ENCODE results near the gene CCDC122. TPM values are rescaled to one million over a fixed set of nuclear protein-coding genes. Genes with fewer than 3 reads are reported as not detected.
A peak's percentile ranks its signal among the peaks of the same experiment; 100 is the strongest.

Gene CCDC122
- total RNA-seq, 1 experiment from 2014 or later: 7.9 TPM

DNA sequence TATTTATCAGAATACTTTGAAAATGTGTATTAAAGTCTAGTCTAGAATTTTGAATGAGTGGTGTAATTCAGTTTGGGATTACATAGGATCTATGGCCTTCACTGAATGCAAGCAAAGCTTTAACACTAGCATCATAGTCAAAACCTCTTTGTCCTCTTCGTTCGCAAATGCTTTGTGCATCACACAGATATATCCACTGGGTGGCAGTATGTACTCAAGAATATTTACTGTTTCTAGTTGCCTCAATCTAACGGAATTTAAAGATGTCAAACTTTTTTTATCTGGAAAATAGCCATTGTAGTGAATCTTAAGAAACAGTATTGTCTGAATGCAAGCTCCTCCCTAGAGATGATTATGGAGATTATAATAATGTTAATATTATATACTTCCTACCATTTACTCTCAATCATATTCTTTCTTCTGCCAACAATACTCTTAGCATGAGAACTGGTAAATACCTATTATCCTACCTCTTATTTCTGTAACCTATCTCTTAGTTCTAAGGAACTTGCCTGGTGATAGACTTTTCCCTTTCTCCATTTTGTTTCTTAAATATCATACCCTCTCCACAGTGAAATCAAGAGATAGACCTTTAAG lies 26.0 kb upstream of the CCDC122 start:
- no peaks in the 10 kb centered on the region for H3K79me2 ChIP-seq (ENCODE audit: low read depth)
- 0 out of 2 replicates have a peak, but pooled peaks cover 10% of the 10 kb centered on the region for H3F3A ChIP-seq (ENCODE audit: insufficient read depth, low read depth)
- intact Hi-C loops (cut with micrococcal nuclease; ENCODE audit: unreplicated experiment): loop anchor here (1.0 to 5.0 kb wide), 3 partner anchors 237 to 1065 kb away; no protein-coding TSS in a partner anchor
- CTCF ChIA-PET: interaction anchor here (0.6 to 0.7 kb wide), 2 partner anchors 370 to 551 kb away, joined by 3 to 4 read pairs; no protein-coding TSS in a partner anchor
- peaks cover 12% of the 10 kb centered on the region for H3K4me1 ChIP-seq (replicated peaks; ENCODE audit: insufficient read depth)
- H3K36me3 ChIP-seq (ENCODE audit: low read depth): no peaks in the 10 kb centered on the region
- BruUV-seq (replicated peaks): no TSS peak
- no peak overlapping the region for H2AFZ ChIP-seq
- H3K27ac ChIP-seq: no peak overlapping the region
- H3K9me2 ChIP-seq (ENCODE audit: insufficient read depth): no peaks in the 10 kb centered on the region
- peak; percentile 9 to 62 for DNase-seq
- H3K9me3 ChIP-seq (ENCODE audit: insufficient read depth, low read depth): no peaks in the 10 kb centered on the region
- no peak overlapping the region for H3K4me3 ChIP-seq
- no peaks in the 10 kb centered on the region for H4K20me1 ChIP-seq (ENCODE audit: insufficient read depth)
- TF ChIP-seq CTCF (conservative IDR thresholded peaks at IDR 0.05): peak; percentile 77
- TF ChIP-seq EZH2 (IDR thresholded peaks at IDR 0.05; ENCODE audit: low read depth): no peak
- H3K4me2 ChIP-seq: no peak overlapping the region
- H3K27me3 ChIP-seq (ENCODE audit: insufficient read depth, low read depth): no peaks in the 10 kb centered on the region
- POLR2A ChIA-PET (ENCODE audit: unreplicated experiment): interaction anchor here (0.7 kb wide), 1 partner anchor 135 kb away, joined by 6 read pairs; no protein-coding TSS in a partner anchor

GRCh38 chr13:43895940-43896339 lies 16.4 kb upstream of the CCDC122 start:
- ChIA-PET CTCF (no interaction called here), POLR2A (ENCODE audit: unreplicated experiment) (interaction anchor here (0.5 to 0.8 kb wide), 3 partner anchors 125 to 819 kb away, joined by 3 to 9 read pairs (median 6); no protein-coding TSS in a partner anchor)
- H3K4me3 ChIP-seq: no peak overlapping the region
- peak; percentile 8 to 66 for DNase-seq
- H3K9me3 ChIP-seq (ENCODE audit: insufficient read depth, low read depth): no peaks in the 10 kb centered on the region
- TF ChIP-seq CTCF (conservative IDR thresholded peaks at IDR 0.05): no peak
- TF ChIP-seq EZH2 (IDR thresholded peaks at IDR 0.05; ENCODE audit: low read depth): no peak
- H3K27ac ChIP-seq: no peak overlapping the region; the same call in 1 of the 2 replicates
- no peaks in the 10 kb centered on the region for H4K20me1 ChIP-seq (ENCODE audit: insufficient read depth)
- H3K79me2 ChIP-seq (ENCODE audit: low read depth): no peaks in the 10 kb centered on the region
- H3K27me3 ChIP-seq (ENCODE audit: insufficient read depth, low read depth): no peaks in the 10 kb centered on the region
- H3K4me2 ChIP-seq: peak overlapping the region; percentile 38; the same call in 1 of the 2 replicates
- BruUV-seq (replicated peaks): no TSS peak
- no peak overlapping the region for H2AFZ ChIP-seq
- H3F3A ChIP-seq (ENCODE audit: insufficient read depth, low read depth): peaks cover 8% of the 10 kb centered on the region
- H3K36me3 ChIP-seq (ENCODE audit: low read depth): no peaks in the 10 kb centered on the region
- no peaks in the 10 kb centered on the region for H3K9me2 ChIP-seq (ENCODE audit: insufficient read depth)
- peaks cover 5% of the 10 kb centered on the region; the same call in 1 of the 2 replicates for H3K4me1 ChIP-seq (replicated peaks; ENCODE audit: insufficient read depth)
- intact Hi-C loops (cut with micrococcal nuclease; ENCODE audit: unreplicated experiment): no loop called here

- Histone ChIP-seq H3K9me3 (ENCODE audit: insufficient read depth, low read depth) (no peaks in the 10 kb centered on the region), H3K27me3 (ENCODE audit: insufficient read depth, low read depth) (no peaks in the 10 kb centered on the region), H3K4me2 (no peak overlapping the region), H3K79me2 (ENCODE audit: low read depth) (no peaks in the 10 kb centered on the region), H4K20me1 (ENCODE audit: insufficient read depth) (no peaks in the 10 kb centered on the region), H2AFZ (no peak overlapping the region), H3K27ac (no peak overlapping the region), H3K36me3 (ENCODE audit: low read depth) (no peaks in the 10 kb centered on the region; the same call in 1 of the 2 replicates), H3K4me3 (no peak overlapping the region), H3F3A (ENCODE audit: insufficient read depth, low read depth) (peaks cover 8% of the 10 kb centered on the region), H3K4me1 (replicated peaks; ENCODE audit: insufficient read depth) (peaks cover 5% of the 10 kb centered on the region; the same call in 1 of the 2 replicates), H3K9me2 (ENCODE audit: insufficient read depth) (no peaks in the 10 kb centered on the region)
- no TSS peak for BruUV-seq (replicated peaks)
- no peak for DNase-seq
- TF ChIP-seq EZH2 (IDR thresholded peaks at IDR 0.05; ENCODE audit: low read depth) (no peak), CTCF (conservative IDR thresholded peaks at IDR 0.05) (peak; percentile 40; the same call in 1 of the 2 replicates)
- CTCF ChIA-PET: no interaction called here
- intact Hi-C loops (cut with micrococcal nuclease; ENCODE audit: unreplicated experiment): no loop called here
- POLR2A ChIA-PET (ENCODE audit: unreplicated experiment): interaction anchor here (0.7 kb wide), 1 partner anchor 471 kb away, joined by 3 read pairs; no protein-coding TSS in a partner anchor
Measured at GRCh38 chr13:43894438-43894837, 14.9 kb upstream of the CCDC122 start.
